Mucosa of descending colon (tissue), 3 donors: ENCODE data around the gene NLRC3. TPM values are rescaled to one million over a fixed set of nuclear protein-coding genes. Genes with fewer than 3 reads are reported as not detected.

Source experiments
- ATAC-seq: fragments of 200-7000 bp; cut with Tn5 transposase; one replicate; pipeline ENCODE4 v1.9.1; 2020; ENCODE audit warnings: mild to moderate bottlenecking, moderate library complexity
- DNase-seq, 3 donors: peaks; one replicate each; pipeline ENCODE4 v3.0.0-alpha.2; 2020
- H3K36me3 ChIP-seq: fragments of 200-600 bp; one replicate; pipeline ENCODE4 v1.8.0; 2021; ENCODE audit warnings: low read depth, mild to moderate bottlenecking
- H3K4me1 ChIP-seq: fragments of 200-600 bp; one replicate; pipeline ENCODE4 v1.8.0; 2021; ENCODE audit warnings: low read depth, mild to moderate bottlenecking
- H3K4me3 ChIP-seq: fragments of 200-600 bp; one replicate; pipeline ENCODE4 v1.8.0; 2021; ENCODE audit warnings: mild to moderate bottlenecking
- H3K9me3 ChIP-seq: fragments of 200-600 bp; one replicate; pipeline ENCODE4 v1.8.0; 2021; ENCODE audit warnings: mild to moderate bottlenecking
- CTCF ChIP-seq: fragments of 200-600 bp; IDR thresholded peaks from one replicate; pipeline ENCODE4 v1.8.0; 2022; ENCODE audit warnings: antibody characterized with exemption, mild to moderate bottlenecking
- intact Hi-C, 2 donors: fragments of 100-400 bp; cut with DNase I in 1 of 2; cut with micrococcal nuclease in 1 of 2; formaldehyde crosslinking; loops; one replicate each; pipeline versions ENCODE4 v1.11.0 to v1.11.1; 2022; cut with DNase I, micrococcal nuclease
- total RNA-seq, 3 donors: library from RNA; stranded (reverse); fragmentation: NEBNext Ultra II Directional in 2 of 3; extraction: Animal tissue kit (Norgen Biotek cat#: 25700) in 2 of 3; gene quantifications; one replicate each; pipeline versions ENCODE4 v1.2.1 to v1.2.4, GENCODE V29; 2021 to 2023
- donor health status: DM: no; HTN: no; CAD: no; lungs with moderate emphysema.
- donor health status: DM: no; HTN: no; CAD: no.
- donor health status: DM: no; HTN: yes; CAD: no.

NLRC3 gene
- total RNA-seq, 3 donors from 2014 or later = 1.4 to 2.6 (median 1.7) TPM

GRCh38 chr16:3569851-3570250 lies 7.4 kb downstream of the NLRC3 start:
- Histone ChIP-seq H3K4me1 (no peaks in the 10 kb centered on the region), H3K9me3 (peaks cover 12% of the 10 kb centered on the region), H3K36me3 (no peaks in the 10 kb centered on the region), H3K4me3 (no peak overlapping the region)
- intact Hi-C loops = no loop called here
- no peak for TF ChIP-seq CTCF
- ATAC-seq (no peak), DNase-seq (no peak)

DNA sequence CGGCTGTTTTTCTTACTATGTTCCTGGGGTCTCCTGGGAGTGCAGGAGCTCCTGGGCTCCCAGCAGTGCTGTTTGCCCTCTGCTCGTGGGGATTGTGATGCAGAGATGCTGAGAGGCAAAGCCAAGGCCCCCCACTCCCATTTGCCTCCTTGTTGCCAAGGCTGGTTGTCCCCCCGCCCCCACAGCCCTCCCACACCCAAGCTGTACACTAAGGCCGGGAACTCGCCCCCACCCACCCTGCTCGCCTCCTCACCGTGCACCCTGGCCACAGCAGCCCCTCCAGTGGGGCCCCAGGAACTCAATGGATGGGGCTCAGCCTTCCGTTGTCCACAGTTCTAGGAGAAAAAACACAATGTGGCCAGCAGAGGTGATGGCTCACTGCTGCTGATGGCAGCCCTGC lies 10.2 kb downstream of the NLRC3 start:
- intact Hi-C loops = no loop called here
- no peaks in the 10 kb centered on the region for H3K36me3 ChIP-seq
- H3K4me3 ChIP-seq = no peak overlapping the region
- no peak for ATAC-seq
- TF ChIP-seq CTCF = no peak
- peaks cover 12% of the 10 kb centered on the region for H3K9me3 ChIP-seq
- H3K4me1 ChIP-seq = no peaks in the 10 kb centered on the region
- DNase-seq = no peak

- no peaks in the 10 kb centered on the region for H3K9me3 ChIP-seq
- H3K4me3 ChIP-seq = no peak overlapping the region
- no peak for ATAC-seq
- TF ChIP-seq CTCF = no peak
- intact Hi-C loops = no loop called here
- no peaks in the 10 kb centered on the region for H3K4me1 ChIP-seq
- H3K36me3 ChIP-seq = no peaks in the 10 kb centered on the region
- DNase-seq = no peak
Measured at GRCh38 chr16:3564889-3565141, 12.4 kb downstream of the NLRC3 start.

DNA sequence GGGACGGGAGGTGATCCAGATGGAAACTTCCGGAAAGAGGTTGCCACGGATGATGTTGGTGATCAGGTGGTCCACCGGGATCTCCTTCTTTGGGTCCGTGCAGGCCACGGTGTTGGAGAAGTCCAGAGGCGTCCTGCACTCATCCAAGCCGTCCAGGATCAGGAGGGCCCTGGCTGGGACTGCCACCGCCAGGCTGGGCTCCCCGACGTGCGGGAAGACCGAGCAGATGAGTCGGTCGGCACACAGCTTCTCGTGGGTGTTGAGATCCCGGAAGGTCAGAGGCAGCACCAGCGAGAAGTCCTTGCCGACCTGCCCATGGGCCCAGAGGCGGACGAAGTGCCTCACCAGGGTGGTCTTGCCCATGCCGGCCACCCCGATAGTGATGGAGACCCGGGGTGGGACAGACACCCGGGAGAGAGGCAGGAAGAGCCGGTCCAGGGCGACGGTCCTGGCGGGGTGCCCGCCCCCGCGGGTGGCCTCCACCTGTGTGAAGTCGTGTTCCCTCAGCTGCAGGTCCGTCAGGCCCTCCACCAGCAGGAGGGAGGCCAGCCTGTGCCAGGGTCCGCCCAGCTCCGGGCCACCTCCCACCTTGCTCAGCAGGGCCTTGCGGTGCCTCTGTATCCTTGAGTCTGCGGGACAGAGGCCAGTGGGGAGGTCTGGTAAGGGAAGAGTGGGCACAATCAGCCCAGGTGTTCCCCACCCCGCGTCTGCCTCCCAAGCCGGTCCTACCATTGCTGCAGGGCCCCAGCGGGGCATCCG lies 12.9 kb downstream of the NLRC3 start:
- ATAC-seq = no peak
- H3K4me1 ChIP-seq = no peaks in the 10 kb centered on the region
- DNase-seq = no peak
- no peak overlapping the region for H3K4me3 ChIP-seq
- H3K9me3 ChIP-seq = no peaks in the 10 kb centered on the region
- H3K36me3 ChIP-seq = no peaks in the 10 kb centered on the region
- TF ChIP-seq CTCF = no peak
- intact Hi-C loops = no loop called here

DNA sequence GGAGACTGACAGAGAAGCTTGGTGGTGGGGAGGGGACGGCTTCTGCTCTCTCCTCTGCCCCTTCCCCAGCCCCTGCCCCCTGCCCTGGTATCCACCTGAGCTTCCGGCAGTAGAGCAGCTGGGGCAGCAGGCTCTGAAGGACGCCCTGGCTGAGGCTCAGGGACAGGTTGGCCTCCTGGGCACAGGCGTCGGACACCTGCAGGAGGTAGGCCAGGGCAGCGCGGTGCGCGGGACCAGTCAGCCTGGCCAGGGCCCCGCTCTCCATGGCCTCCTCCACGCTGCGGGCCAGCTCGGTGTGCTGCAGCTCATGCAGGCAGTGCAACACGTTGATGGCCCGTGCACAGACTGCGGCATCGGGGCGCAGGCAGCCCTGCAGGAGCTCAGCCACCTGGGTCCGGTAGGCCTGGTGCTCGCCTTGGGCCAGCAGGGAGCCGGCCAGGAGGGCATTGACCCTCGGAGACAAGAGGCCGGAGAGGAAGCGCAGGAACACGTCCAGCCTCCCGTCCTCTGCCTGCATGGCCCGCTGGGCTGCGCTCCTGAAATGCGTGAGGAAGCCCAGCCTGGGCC lies 14.2 kb downstream of the NLRC3 start:
- Histone ChIP-seq H3K36me3 (no peaks in the 10 kb centered on the region), H3K9me3 (no peaks in the 10 kb centered on the region), H3K4me3 (no peak overlapping the region), H3K4me1 (no peaks in the 10 kb centered on the region)
- no peak for TF ChIP-seq CTCF
- intact Hi-C loops = no loop called here
- no peak for ATAC-seq
- no peak for DNase-seq
